PC-9 (cell line): Measurements from ENCODE around the gene PPM1H. TPM values are rescaled to one million over a fixed set of nuclear protein-coding genes. Genes with fewer than 3 reads are reported as not detected.

ENCODE experiments used
- BruUV-seq: library from RNA; stranded (reverse); fragments of 400-500 nt; replicated peaks from 2 replicates; lab custom pipeline; 2021; lab: Mats Ljungman, UMichigan
- CTCF ChIA-PET: fragments of 300-600 bp; sonication (Branson Sonifier 250); formaldehyde crosslinking; loops from one replicate; lab custom pipeline; 2022; ENCODE audit warnings: antibody characterized with exemption; lab: Charles Lee
- POLR2A ChIA-PET: fragments of 300-600 bp; sonication (Branson Sonifier 250); formaldehyde crosslinking; loops from one replicate; lab custom pipeline; 2022; ENCODE audit warnings: antibody characterized with exemption; ENCODE audit not compliant: unreplicated experiment; lab: Charles Lee
- DNase-seq, 2 experiments: peaks; one replicate each; pipeline versions ENCODE4 v3.0.0 to v3.0.0-alpha.2; 2015 to 2022; ENCODE audit warnings: mixed read lengths in 1 of 2
- H2AFZ ChIP-seq: fragments of 200-600 bp; sonication (generic); 2 replicates; pipeline ENCODE4 v1.8.1; 2017; ENCODE audit warnings: antibody characterized with exemption
- H3F3A ChIP-seq: fragments of 200-600 bp; sonication (generic); 2 replicates; pipeline ENCODE4 v1.8.1; 2017; ENCODE audit warnings: antibody characterized with exemption, mild to moderate bottlenecking, low read depth; ENCODE audit not compliant: insufficient read depth
- H3K27ac ChIP-seq: fragments of 200-600 bp; sonication (generic); 2 replicates; pipeline ENCODE4 v1.6.1; 2016; ENCODE audit warnings: mixed run types
- H3K27me3 ChIP-seq: fragments of 200-600 bp; sonication (generic); 2 replicates; pipeline ENCODE4 v1.6.1; 2016; ENCODE audit warnings: low read depth, mixed run types; ENCODE audit not compliant: insufficient read depth
- H3K36me3 ChIP-seq: fragments of 200-600 bp; sonication (generic); 2 replicates; pipeline ENCODE4 v1.6.1; 2016; ENCODE audit warnings: low read depth, mixed run types
- H3K4me1 ChIP-seq: fragments of 200-600 bp; sonication (generic); replicated peaks from 2 replicates; pipeline ENCODE4 v1.6.1; 2016; ENCODE audit warnings: mixed run types; ENCODE audit not compliant: insufficient read depth
- H3K4me2 ChIP-seq: fragments of 200-600 bp; sonication (generic); 2 replicates; pipeline ENCODE4 v1.6.1; 2017; ENCODE audit warnings: mixed run types
- H3K4me3 ChIP-seq: fragments of 200-600 bp; sonication (generic); 2 replicates; pipeline ENCODE4 v1.6.1; 2016; ENCODE audit warnings: mixed run types
- H3K79me2 ChIP-seq: fragments of 200-600 bp; sonication (generic); 2 replicates; pipeline ENCODE4 v1.6.1; 2017; ENCODE audit warnings: low read depth, mixed run types
- H3K9me2 ChIP-seq: fragments of 200-600 bp; sonication (generic); 2 replicates; pipeline ENCODE4 v1.8.1; 2017; ENCODE audit warnings: mild to moderate bottlenecking; ENCODE audit not compliant: insufficient read depth
- H3K9me3 ChIP-seq: fragments of 200-600 bp; sonication (generic); 2 replicates; pipeline ENCODE4 v1.8.1; 2016; ENCODE audit warnings: low read depth; ENCODE audit not compliant: insufficient read depth
- H4K20me1 ChIP-seq: fragments of 200-600 bp; sonication (generic); 2 replicates; pipeline ENCODE4 v1.8.1; 2017; ENCODE audit not compliant: insufficient read depth
- CTCF ChIP-seq: fragments of 200-600 bp; sonication (generic); conservative IDR thresholded peaks from 2 replicates; pipeline ENCODE4 v1.6.1; 2017; ENCODE audit warnings: mixed run types, antibody characterized with exemption, mild to moderate bottlenecking, moderate library complexity
- EZH2 ChIP-seq: fragments of 200-600 bp; sonication (generic); IDR thresholded peaks from 2 replicates; pipeline ENCODE4 v1.8.0; 2017; ENCODE audit warnings: antibody characterized with exemption, low read depth
- intact Hi-C: fragments of 100-400 bp; cut with micrococcal nuclease; formaldehyde crosslinking; loops from one replicate; pipeline ENCODE4 v1.10.0; 2022; ENCODE audit not compliant: unreplicated experiment
- total RNA-seq: library from RNA; stranded (reverse); gene quantifications from 2 replicates; pipeline ENCODE4 v1.2.3, GENCODE V29; 2021

PPM1H gene
- total RNA-seq, 1 experiment from 2014 or later: 11.4 TPM

- no peaks in the 10 kb centered on the region for H3K4me1 ChIP-seq
- no peak overlapping the region for H2AFZ ChIP-seq
- BruUV-seq: no TSS peak
- H3K79me2 ChIP-seq: no peaks in the 10 kb centered on the region
- H3K9me3 ChIP-seq: no peaks in the 10 kb centered on the region
- H3K27me3 ChIP-seq: no peaks in the 10 kb centered on the region
- H4K20me1 ChIP-seq: no peaks in the 10 kb centered on the region
- H3K9me2 ChIP-seq: no peaks in the 10 kb centered on the region
- POLR2A ChIA-PET: no interaction called here
- H3K36me3 ChIP-seq: 0 out of 2 replicates have a peak, but pooled peaks cover 3% of the 10 kb centered on the region
- no peak overlapping the region for H3K4me3 ChIP-seq
- DNase-seq: no peak
- no peak overlapping the region for H3K27ac ChIP-seq
- 0 out of 2 replicates have a peak, but pooled peaks cover 3% of the 10 kb centered on the region for H3F3A ChIP-seq
- intact Hi-C loops: no loop called here
- TF ChIP-seq EZH2 (no peak), CTCF (no peak)
- H3K4me2 ChIP-seq: no peak overlapping the region
- CTCF ChIA-PET: no interaction called here
These were observed 255.3 kb downstream of the PPM1H start for GRCh38 chr12:62679608-62680007.

- Histone ChIP-seq H3K4me2 (no peak overlapping the region), H3K9me3 (no peaks in the 10 kb centered on the region), H3F3A (no peaks in the 10 kb centered on the region), H4K20me1 (no peaks in the 10 kb centered on the region), H3K9me2 (no peaks in the 10 kb centered on the region), H3K4me1 (no peaks in the 10 kb centered on the region), H3K27me3 (no peaks in the 10 kb centered on the region), H3K79me2 (no peaks in the 10 kb centered on the region), H3K27ac (no peak overlapping the region), H3K36me3 (0 out of 2 replicates have a peak, but pooled peaks cover 3% of the 10 kb centered on the region), H2AFZ (no peak overlapping the region), H3K4me3 (no peak overlapping the region)
- TF ChIP-seq EZH2 (no peak), CTCF (no peak)
- no TSS peak for BruUV-seq
- ChIA-PET CTCF (no interaction called here), POLR2A (no interaction called here)
- no peak for DNase-seq
- intact Hi-C loops: no loop called here
These were observed 257.6 kb downstream of the PPM1H start for GRCh38 chr12:62677355-62677754.

- intact Hi-C loops: no loop called here
- Histone ChIP-seq H3K4me3 (no peak overlapping the region), H3K27me3 (no peaks in the 10 kb centered on the region), H2AFZ (no peak overlapping the region), H4K20me1 (no peaks in the 10 kb centered on the region), H3K27ac (no peak overlapping the region), H3K79me2 (no peaks in the 10 kb centered on the region), H3K4me2 (no peak overlapping the region), H3K9me2 (no peaks in the 10 kb centered on the region), H3F3A (no peaks in the 10 kb centered on the region), H3K4me1 (no peaks in the 10 kb centered on the region), H3K9me3 (no peaks in the 10 kb centered on the region), H3K36me3 (0 out of 2 replicates have a peak, but pooled peaks cover 3% of the 10 kb centered on the region)
- TF ChIP-seq EZH2 (no peak), CTCF (no peak)
- ChIA-PET CTCF (no interaction called here), POLR2A (no interaction called here)
- no peak for DNase-seq
- BruUV-seq: no TSS peak
These were observed 258.2 kb downstream of the PPM1H start for GRCh38 chr12:62676521-62677307.
